ENCODE results near the gene SLC39A5.

DNA sequence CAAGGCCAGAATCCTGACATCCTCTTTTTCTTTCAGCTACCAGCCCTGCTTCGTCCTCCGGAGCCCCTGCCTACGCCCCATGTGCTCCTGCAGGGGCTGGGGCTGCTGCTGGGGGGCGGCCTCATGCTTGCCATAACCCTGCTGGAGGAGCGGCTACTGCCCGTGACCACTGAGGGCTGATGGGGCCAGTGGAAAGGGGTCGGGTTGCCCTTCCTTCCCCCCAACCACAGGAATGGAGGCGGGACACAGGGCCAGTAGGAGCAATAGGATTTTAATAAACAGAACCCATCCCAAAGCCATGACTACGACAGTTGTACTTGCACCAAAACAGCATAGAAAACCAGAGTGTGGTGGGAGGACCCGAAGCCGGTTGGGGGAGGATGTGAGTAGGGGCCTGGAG, 7.7 kb downstream of the SLC39A5 start:
- no peak for TF ChIP-seq ZNF121 (CRISPR knock-in tag; IDR thresholded peaks at IDR 0.05)
- no peak for TF ChIP-seq PTBP1 (IDR thresholded peaks at IDR 0.05; ENCODE audit: low read depth, low read length, poor library complexity, severe bottlenecking)
- TF ChIP-seq ZSCAN22 (CRISPR knock-in tag; IDR thresholded peaks at IDR 0.05): no peak
- no peak for TF ChIP-seq KLF16 (CRISPR knock-in tag; IDR thresholded peaks at IDR 0.05)
- TF ChIP-seq EP300 (IDR thresholded peaks at IDR 0.05; ENCODE audit: low read depth in 2 of 2, low read length in 2 of 2): no peak
- TF ChIP-seq EP300 (CRISPR knock-in tag; IDR thresholded peaks at IDR 0.05; ENCODE audit: borderline replicate concordance): no peak
- TF ChIP-seq ZNF207 (IDR thresholded peaks at IDR 0.05; ENCODE audit: borderline replicate concordance): no peak
- no peak for TF ChIP-seq HNRNPLL (IDR thresholded peaks at IDR 0.05; ENCODE audit: low read depth, low read length, poor library complexity, severe bottlenecking)
- no peak for TF ChIP-seq FOSL1 (CRISPR knock-in tag; IDR thresholded peaks at IDR 0.05; ENCODE audit: borderline replicate concordance)
- no peak for TF ChIP-seq RBM22 (optimal IDR thresholded peaks at IDR 0.05; ENCODE audit: low read length)
- TF ChIP-seq, protein P1, sequence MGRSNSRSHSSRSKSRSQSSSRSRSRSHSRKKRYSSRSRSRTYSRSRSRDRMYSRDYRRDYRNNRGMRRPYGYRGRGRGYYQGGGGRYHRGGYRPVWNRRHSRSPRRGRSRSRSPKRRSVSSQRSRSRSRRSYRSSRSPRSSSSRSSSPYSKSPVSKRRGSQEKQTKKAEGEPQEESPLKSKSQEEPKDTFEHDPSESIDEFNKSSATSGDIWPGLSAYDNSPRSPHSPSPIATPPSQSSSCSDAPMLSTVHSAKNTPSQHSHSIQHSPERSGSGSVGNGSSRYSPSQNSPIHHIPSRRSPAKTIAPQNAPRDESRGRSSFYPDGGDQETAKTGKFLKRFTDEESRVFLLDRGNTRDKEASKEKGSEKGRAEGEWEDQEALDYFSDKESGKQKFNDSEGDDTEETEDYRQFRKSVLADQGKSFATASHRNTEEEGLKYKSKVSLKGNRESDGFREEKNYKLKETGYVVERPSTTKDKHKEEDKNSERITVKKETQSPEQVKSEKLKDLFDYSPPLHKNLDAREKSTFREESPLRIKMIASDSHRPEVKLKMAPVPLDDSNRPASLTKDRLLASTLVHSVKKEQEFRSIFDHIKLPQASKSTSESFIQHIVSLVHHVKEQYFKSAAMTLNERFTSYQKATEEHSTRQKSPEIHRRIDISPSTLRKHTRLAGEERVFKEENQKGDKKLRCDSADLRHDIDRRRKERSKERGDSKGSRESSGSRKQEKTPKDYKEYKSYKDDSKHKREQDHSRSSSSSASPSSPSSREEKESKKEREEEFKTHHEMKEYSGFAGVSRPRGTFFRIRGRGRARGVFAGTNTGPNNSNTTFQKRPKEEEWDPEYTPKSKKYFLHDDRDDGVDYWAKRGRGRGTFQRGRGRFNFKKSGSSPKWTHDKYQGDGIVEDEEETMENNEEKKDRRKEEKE (IDR thresholded peaks at IDR 0.05): no peak
- TF ChIP-seq, protein P2, sequence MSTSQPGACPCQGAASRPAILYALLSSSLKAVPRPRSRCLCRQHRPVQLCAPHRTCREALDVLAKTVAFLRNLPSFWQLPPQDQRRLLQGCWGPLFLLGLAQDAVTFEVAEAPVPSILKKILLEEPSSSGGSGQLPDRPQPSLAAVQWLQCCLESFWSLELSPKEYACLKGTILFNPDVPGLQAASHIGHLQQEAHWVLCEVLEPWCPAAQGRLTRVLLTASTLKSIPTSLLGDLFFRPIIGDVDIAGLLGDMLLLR (CRISPR knock-in tag; IDR thresholded peaks at IDR 0.05): no peak
- no peak for TF ChIP-seq ZNF12 (CRISPR knock-in tag; IDR thresholded peaks at IDR 0.05)

Data from HepG2 (cell line).